Hepatocyte (in vitro differentiated cells): Measurements from ENCODE around the gene PANK2. TPM values are rescaled to one million over a fixed set of nuclear protein-coding genes. Genes with fewer than 3 reads are reported as not detected.

Experiments
- DNase-seq: peaks from one replicate; pipeline ENCODE4 v3.0.0-alpha.2; 2016; ENCODE audit warnings: low spot score
- H2AFZ ChIP-seq: fragments of 200-600 bp; sonication (generic); 2 replicates; pipeline ENCODE4 v1.6.0; 2016; ENCODE audit warnings: antibody characterized with exemption, mild to moderate bottlenecking
- H3K27ac ChIP-seq: fragments of 200-600 bp; sonication (generic); 2 replicates; pipeline ENCODE4 v1.5.1; 2016; ENCODE audit warnings: mild to moderate bottlenecking
- H3K27me3 ChIP-seq: fragments of 200-600 bp; sonication (generic); 2 replicates; pipeline ENCODE4 v1.6.1; 2016
- H3K36me3 ChIP-seq: fragments of 200-600 bp; sonication (generic); replicated peaks from 2 replicates; pipeline ENCODE4 v1.5.1; 2016; ENCODE audit warnings: low read depth; ENCODE audit not compliant: insufficient read depth
- H3K4me1 ChIP-seq: fragments of 200-600 bp; sonication (generic); 2 replicates; pipeline ENCODE4 v1.5.1; 2016; ENCODE audit warnings: mild to moderate bottlenecking, moderate library complexity; ENCODE audit not compliant: insufficient read depth
- H3K4me2 ChIP-seq: fragments of 200-600 bp; sonication (generic); 2 replicates; pipeline ENCODE4 v1.6.0; 2016
- H3K4me3 ChIP-seq: fragments of 200-600 bp; sonication (generic); 2 replicates; pipeline ENCODE4 v1.5.1; 2016; ENCODE audit warnings: mild to moderate bottlenecking
- H3K79me2 ChIP-seq: fragments of 200-600 bp; sonication (generic); 2 replicates; pipeline ENCODE4 v1.6.0; 2017; ENCODE audit warnings: mild to moderate bottlenecking
- H3K9me2 ChIP-seq: fragments of 200-600 bp; sonication (generic); replicated peaks from 2 replicates; pipeline ENCODE4 v1.6.0; 2017; ENCODE audit warnings: mild to moderate bottlenecking; ENCODE audit not compliant: insufficient read depth
- H3K9me3 ChIP-seq: fragments of 200-600 bp; sonication (generic); 2 replicates; pipeline ENCODE4 v1.5.1; 2016; ENCODE audit warnings: low read depth, mild to moderate bottlenecking
- H4K20me1 ChIP-seq: fragments of 200-600 bp; sonication (generic); 2 replicates; pipeline ENCODE4 v1.6.0; 2016; ENCODE audit warnings: mild to moderate bottlenecking; ENCODE audit not compliant: insufficient read depth, poor library complexity, severe bottlenecking
- EZH2 ChIP-seq: fragments of 200-600 bp; sonication (generic); IDR thresholded peaks from 2 replicates; pipeline ENCODE4 v1.6.1; 2016; ENCODE audit warnings: antibody characterized with exemption, mild to moderate bottlenecking, borderline replicate concordance
- EZH2phosphoT487 ChIP-seq: fragments of 200-600 bp; sonication (generic); IDR thresholded peaks from one replicate; pipeline ENCODE4 v1.6.1; 2018; ENCODE audit warnings: antibody characterized with exemption, mild to moderate bottlenecking, low read depth, moderate library complexity; ENCODE audit not compliant: unreplicated experiment, severe bottlenecking
- WGBS: methylation state at CpG from one replicate; pipeline ENCODE4 v1.1.6; 2016; ENCODE audit warnings: low lambda C conversion rate; ENCODE audit errors: missing lambda C conversion rate; 5-methylcytosine and 5-hydroxymethylcytosine counted together
- polyA plus RNA-seq: library from polyadenylated mRNA; unstranded; fragments of >200 nt; fragmentation: Nextera tagmentation; extraction: Ambion mirVana; gene quantifications from 2 replicates; pipeline ENCODE4 v1.2.1, GENCODE V29; 2016
- total RNA-seq: library from RNA; depleted of rRNA; stranded (reverse); fragments of >200 nt; gene quantifications from 2 replicates; pipeline ENCODE4 v1.2.3, GENCODE V29; 2014
- TF ChIP-seq, protein P1 (sequence below): fragments of 200-600 bp; sonication (generic); IDR thresholded peaks from 2 replicates; pipeline ENCODE4 v1.5.1; 2016; ENCODE audit warnings: antibody characterized with exemption, mild to moderate bottlenecking; ENCODE audit not compliant: poor library complexity

Gene PANK2
- total and polyA plus RNA-seq, 2 experiments from 2014 or later, result 24.1 to 37.6 TPM

DNA sequence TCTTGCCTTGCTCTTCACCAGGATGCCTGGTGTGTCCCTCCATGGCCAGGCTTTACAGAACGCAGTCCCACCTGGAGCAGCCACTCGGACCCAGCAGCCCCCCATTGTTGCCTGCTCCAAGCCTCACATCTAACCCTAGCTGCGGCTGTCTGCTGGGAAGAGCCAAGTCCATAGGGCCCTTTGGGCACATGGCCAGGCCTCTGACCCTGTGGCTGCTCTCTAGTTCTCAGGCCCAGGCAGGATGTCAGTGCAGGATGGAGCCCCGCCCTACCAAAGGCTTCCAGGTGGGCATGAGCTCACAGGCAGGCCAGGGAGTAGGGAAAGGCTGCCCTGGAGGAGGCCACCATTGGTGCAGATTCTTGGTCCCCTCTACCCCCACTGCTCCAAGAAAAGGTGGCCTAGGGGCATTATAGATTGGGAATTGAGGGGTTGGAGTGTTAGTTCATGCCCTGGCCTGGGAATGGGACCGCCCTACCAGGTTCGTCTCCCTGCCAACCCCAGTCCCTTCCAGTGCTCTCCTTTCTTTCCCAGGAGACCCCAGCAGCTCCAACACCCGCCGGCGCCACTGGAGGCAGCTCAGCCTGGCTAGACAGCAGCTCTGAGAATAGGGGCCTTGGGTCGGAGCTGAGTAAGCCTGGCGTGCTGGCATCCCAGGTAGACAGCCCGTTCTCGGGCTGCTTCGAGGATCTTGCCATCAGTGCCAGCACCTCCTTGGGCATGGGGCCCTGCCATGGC, 23.9 kb upstream of the PANK2 start:
- Histone ChIP-seq H3K9me3 (no peaks in the 10 kb centered on the region), H2AFZ (no peak overlapping the region), H3K36me3 (peaks cover 4% of the 10 kb centered on the region), H3K27ac (no peak overlapping the region), H3K4me2 (no peak overlapping the region), H3K9me2 (no peaks in the 10 kb centered on the region), H4K20me1 (no peaks in the 10 kb centered on the region), H3K4me3 (no peak overlapping the region), H3K79me2 (no peaks in the 10 kb centered on the region), H3K4me1 (no peaks in the 10 kb centered on the region), H3K27me3 (no peaks in the 10 kb centered on the region)
- no peak for DNase-seq
- TF ChIP-seq, protein P1, sequence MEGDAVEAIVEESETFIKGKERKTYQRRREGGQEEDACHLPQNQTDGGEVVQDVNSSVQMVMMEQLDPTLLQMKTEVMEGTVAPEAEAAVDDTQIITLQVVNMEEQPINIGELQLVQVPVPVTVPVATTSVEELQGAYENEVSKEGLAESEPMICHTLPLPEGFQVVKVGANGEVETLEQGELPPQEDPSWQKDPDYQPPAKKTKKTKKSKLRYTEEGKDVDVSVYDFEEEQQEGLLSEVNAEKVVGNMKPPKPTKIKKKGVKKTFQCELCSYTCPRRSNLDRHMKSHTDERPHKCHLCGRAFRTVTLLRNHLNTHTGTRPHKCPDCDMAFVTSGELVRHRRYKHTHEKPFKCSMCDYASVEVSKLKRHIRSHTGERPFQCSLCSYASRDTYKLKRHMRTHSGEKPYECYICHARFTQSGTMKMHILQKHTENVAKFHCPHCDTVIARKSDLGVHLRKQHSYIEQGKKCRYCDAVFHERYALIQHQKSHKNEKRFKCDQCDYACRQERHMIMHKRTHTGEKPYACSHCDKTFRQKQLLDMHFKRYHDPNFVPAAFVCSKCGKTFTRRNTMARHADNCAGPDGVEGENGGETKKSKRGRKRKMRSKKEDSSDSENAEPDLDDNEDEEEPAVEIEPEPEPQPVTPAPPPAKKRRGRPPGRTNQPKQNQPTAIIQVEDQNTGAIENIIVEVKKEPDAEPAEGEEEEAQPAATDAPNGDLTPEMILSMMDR, result no peak
- no peak for TF ChIP-seq EZH2phosphoT487
- no peak for TF ChIP-seq EZH2
- WGBS, result 96% methylated on average over 14 of the region's 14 CpGs

DNA sequence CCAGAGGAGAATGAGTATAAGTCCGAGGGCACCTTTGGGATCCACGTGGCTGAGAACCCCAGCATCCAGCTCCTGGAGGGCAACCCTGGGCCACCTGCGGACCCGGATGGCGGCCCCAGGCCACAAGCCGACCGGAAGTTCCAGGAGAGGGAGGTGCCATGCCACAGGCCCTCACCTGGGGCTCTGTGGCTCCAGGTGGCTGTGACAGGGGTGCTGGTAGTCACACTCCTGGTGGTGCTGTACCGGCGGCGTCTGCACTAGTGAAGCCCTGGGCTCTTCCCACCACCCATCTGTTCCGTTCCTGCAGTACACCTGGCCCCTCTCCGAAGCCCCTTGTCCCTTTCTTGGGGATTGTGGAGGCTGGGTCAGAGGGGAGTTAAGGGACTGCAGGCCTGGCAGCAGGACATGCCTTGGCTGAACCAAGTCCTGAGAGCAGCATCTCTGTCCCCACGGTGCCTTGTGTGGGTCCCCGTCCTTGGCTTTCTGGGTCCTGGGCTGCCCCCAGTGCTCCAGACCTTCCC, 23.2 kb upstream of the PANK2 start:
- Histone ChIP-seq H3K4me1 (no peaks in the 10 kb centered on the region), H3K36me3 (peaks cover 4% of the 10 kb centered on the region), H3K4me2 (no peak overlapping the region), H3K79me2 (no peaks in the 10 kb centered on the region), H3K27ac (no peak overlapping the region), H2AFZ (no peak overlapping the region), H4K20me1 (no peaks in the 10 kb centered on the region), H3K4me3 (no peak overlapping the region), H3K27me3 (no peaks in the 10 kb centered on the region), H3K9me3 (no peaks in the 10 kb centered on the region), H3K9me2 (no peaks in the 10 kb centered on the region)
- no peak for DNase-seq
- TF ChIP-seq EZH2phosphoT487 (no peak), EZH2 (no peak)
- TF ChIP-seq, protein P1, result no peak
- WGBS, result 97% methylated on average over 14 of the region's 14 CpGs

DNA sequence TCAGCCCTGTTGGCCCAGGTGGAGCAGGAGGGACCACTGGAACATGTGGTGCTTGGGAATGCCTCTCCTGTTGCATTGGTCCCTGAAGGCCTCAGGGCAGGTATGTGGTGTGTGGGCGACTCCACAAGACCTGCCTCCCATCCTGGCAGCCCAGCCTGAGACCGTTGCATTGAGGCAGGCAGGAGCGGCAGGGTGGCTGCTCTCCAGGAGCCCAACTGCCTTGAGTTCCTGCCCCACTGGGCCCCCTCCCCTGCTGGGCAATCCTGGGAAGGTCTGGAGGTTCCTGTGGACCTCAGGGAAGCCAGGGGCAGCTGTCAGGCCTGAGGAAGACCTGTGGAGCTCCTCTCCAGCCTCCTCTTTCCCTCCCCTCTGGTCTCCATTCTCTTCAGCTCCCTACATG, 22.7 kb upstream of the PANK2 start:
- H4K20me1 ChIP-seq, result no peaks in the 10 kb centered on the region
- WGBS, result 68% methylated on average over 3 of the region's 3 CpGs
- H3K4me1 ChIP-seq, result no peaks in the 10 kb centered on the region
- no peak overlapping the region for H3K4me2 ChIP-seq
- H3K36me3 ChIP-seq, result peaks cover 4% of the 10 kb centered on the region
- H3K79me2 ChIP-seq, result no peaks in the 10 kb centered on the region
- no peak overlapping the region for H2AFZ ChIP-seq
- no peak overlapping the region for H3K27ac ChIP-seq
- no peak for DNase-seq
- TF ChIP-seq, protein P1, result no peak
- TF ChIP-seq EZH2 (no peak), EZH2phosphoT487 (no peak)
- H3K4me3 ChIP-seq, result no peak overlapping the region
- H3K9me2 ChIP-seq, result no peaks in the 10 kb centered on the region
- H3K9me3 ChIP-seq, result no peaks in the 10 kb centered on the region
- H3K27me3 ChIP-seq, result no peaks in the 10 kb centered on the region
